DOHH2 (cell line): ENCODE results near the gene CA7.

Source experiments
- CTCF ChIP-seq: fragments of 200-600 bp; sonication (generic); IDR thresholded peaks from one replicate; pipeline ENCODE4 v1.5.1; 2014; ENCODE audit warnings: antibody characterized with exemption, mild to moderate bottlenecking, low read depth, low read length; ENCODE audit not compliant: poor library complexity, severe bottlenecking
- EZH2phosphoT487 ChIP-seq: fragments of 200-600 bp; sonication (generic); IDR thresholded peaks from 2 replicates; pipeline ENCODE4 v1.6.1; 2017; ENCODE audit warnings: borderline replicate concordance, mild to moderate bottlenecking, antibody characterized with exemption, low read length, moderate library complexity, mixed read lengths

GRCh38 chr16:66899945-66900710 is 55.9 kb downstream of the CA7 start:
- no peak for TF ChIP-seq CTCF
- no peak for TF ChIP-seq EZH2phosphoT487
